ENCODE results near the gene ULK4. TPM values are rescaled to one million over a fixed set of nuclear protein-coding genes. Genes with fewer than 3 reads are reported as not detected.

ULK4 gene
- total RNA-seq, 1 donor from 2014 or later, result 11.2 TPM

GRCh38 chr3:41627477-41628087 is 334.3 kb downstream of the ULK4 start:
- TF ChIP-seq CTCF (IDR thresholded peaks at IDR 0.05), result no peak
- intact Hi-C loops (cut with DNase I), result no loop called here
- no peak for ATAC-seq
- no peak overlapping the region for H3K4me3 ChIP-seq
- H3K27me3 ChIP-seq, result no peaks in the 10 kb centered on the region
- no peaks in the 10 kb centered on the region for H3K36me3 ChIP-seq
- no peaks in the 10 kb centered on the region for H3K9me3 ChIP-seq
- H3K4me1 ChIP-seq, result no peaks in the 10 kb centered on the region
- H3K27ac ChIP-seq, result no peak overlapping the region
- no peak for DNase-seq

DNA sequence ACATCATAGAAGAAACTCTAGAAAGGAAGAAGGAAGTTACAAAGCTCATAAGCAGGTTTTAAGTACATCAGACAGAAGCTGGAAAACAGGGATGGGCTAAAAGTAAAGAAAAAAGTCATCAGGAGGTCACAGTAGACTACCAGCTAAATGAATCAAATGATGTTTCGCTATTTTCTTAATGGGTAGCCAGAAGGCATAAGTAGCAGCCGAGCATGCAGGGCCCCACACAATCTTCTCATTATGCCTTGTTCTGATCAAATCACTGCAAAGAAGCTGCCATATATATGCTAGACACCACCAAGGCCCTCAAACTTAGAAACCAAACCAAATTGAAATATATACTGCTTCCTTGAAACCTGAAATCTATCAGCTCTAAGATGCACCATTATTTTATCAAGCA is 349.1 kb downstream of the ULK4 start:
- Histone ChIP-seq H3K36me3 (no peaks in the 10 kb centered on the region), H3K4me3 (no peak overlapping the region), H3K4me1 (no peaks in the 10 kb centered on the region), H3K9me3 (no peaks in the 10 kb centered on the region), H3K27ac (no peak overlapping the region), H3K27me3 (no peaks in the 10 kb centered on the region)
- ATAC-seq (no peak), DNase-seq (no peak)
- TF ChIP-seq CTCF (IDR thresholded peaks at IDR 0.05), result no peak
- intact Hi-C loops (cut with DNase I), result no loop called here

- intact Hi-C loops (cut with DNase I), result no loop called here
- Histone ChIP-seq H3K27ac (no peak overlapping the region), H3K36me3 (no peaks in the 10 kb centered on the region), H3K4me3 (no peak overlapping the region), H3K4me1 (no peaks in the 10 kb centered on the region), H3K27me3 (no peaks in the 10 kb centered on the region), H3K9me3 (no peaks in the 10 kb centered on the region)
- DNase-seq, result no peak
- no peak for TF ChIP-seq CTCF (IDR thresholded peaks at IDR 0.05)
- no peak for ATAC-seq
Observed at GRCh38 chr3:41611008-41611407, 350.9 kb downstream of the ULK4 start.

DNA sequence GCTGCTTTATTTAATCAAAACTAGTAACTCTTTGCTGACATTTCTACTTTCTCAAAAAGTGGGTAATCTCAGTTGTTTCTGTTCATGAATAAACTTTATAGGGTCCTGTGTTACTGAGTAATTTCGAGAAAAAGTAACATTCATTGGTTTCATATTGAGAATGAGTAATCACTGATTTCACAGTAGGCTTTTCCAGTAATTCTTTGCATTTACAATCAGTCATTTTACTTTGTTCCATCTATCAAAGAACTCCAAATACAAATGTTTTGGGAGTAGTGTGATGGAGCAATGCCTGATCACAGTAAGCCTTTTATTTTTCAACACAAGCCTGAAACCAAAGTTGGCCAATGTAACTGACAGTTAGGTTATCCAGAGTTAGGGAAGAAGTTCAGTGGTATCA is 353.6 kb downstream of the ULK4 start:
- no peak for ATAC-seq
- Histone ChIP-seq H3K9me3 (no peaks in the 10 kb centered on the region), H3K27me3 (no peaks in the 10 kb centered on the region), H3K36me3 (no peaks in the 10 kb centered on the region), H3K4me1 (no peaks in the 10 kb centered on the region), H3K4me3 (no peak overlapping the region), H3K27ac (no peak overlapping the region)
- TF ChIP-seq CTCF (IDR thresholded peaks at IDR 0.05), result no peak
- intact Hi-C loops (cut with DNase I), result no loop called here
- DNase-seq, result no peak

DNA sequence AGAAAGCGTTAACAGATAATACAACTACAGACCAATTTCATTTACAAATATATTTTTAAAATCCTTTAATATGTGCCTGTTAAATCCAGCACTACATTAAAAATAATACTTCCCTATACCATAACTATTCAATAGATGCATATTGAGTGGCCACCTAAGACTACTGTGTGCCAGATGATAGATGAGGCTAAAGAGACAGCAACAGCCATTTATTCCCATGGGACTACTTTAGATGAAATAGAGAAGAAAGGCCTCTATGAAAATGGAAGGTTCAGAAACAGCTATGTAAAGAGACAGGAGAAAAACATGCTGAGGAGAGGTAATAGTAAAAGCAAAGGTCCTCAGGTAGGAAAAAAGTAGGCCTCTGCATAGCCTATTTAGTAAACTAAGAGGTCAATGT is 358.1 kb downstream of the ULK4 start:
- Histone ChIP-seq H3K4me3 (no peak overlapping the region), H3K27ac (no peak overlapping the region), H3K27me3 (no peaks in the 10 kb centered on the region), H3K36me3 (no peaks in the 10 kb centered on the region), H3K9me3 (no peaks in the 10 kb centered on the region), H3K4me1 (no peaks in the 10 kb centered on the region)
- TF ChIP-seq CTCF (IDR thresholded peaks at IDR 0.05), result no peak
- DNase-seq, result no peak
- no peak for ATAC-seq
- intact Hi-C loops (cut with DNase I), result no loop called here

DNA sequence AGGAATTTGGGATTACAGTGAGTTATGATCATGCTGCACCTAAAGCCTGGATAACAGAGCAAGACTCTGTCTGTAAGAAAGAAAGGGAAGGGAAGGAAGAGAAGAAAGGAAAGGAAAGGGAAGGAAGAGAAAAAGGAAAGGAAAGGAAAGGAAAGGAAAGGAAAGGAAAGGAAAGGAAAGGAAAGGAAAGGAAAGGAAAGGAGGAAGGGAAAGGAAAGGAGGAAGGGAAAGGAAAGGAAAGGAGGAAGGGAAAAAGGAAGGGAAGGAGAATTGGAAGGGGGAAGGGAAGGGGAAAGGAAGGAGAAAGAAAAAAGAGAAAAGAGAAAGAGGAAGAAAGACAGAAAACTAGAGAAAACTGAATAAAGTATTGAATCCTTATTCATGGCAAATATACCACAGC is 359.8 kb downstream of the ULK4 start:
- TF ChIP-seq CTCF (IDR thresholded peaks at IDR 0.05), result no peak
- Histone ChIP-seq H3K27ac (no peak overlapping the region), H3K4me3 (no peak overlapping the region), H3K9me3 (no peaks in the 10 kb centered on the region), H3K27me3 (no peaks in the 10 kb centered on the region), H3K4me1 (no peaks in the 10 kb centered on the region), H3K36me3 (no peaks in the 10 kb centered on the region)
- no peak for ATAC-seq
- DNase-seq, result no peak
- intact Hi-C loops (cut with DNase I), result no loop called here
